ENCODE results near the gene PDE7B. TPM values are rescaled to one million over a fixed set of nuclear protein-coding genes. Genes with fewer than 3 reads are reported as not detected.
A peak's percentile ranks its signal among the peaks of the same experiment; 100 is the strongest.

The PDE7B gene
- total RNA-seq, 1 donor from 2014 or later, result 3.9 TPM

GRCh38 chr6:135936606-135937005 is 85.1 kb downstream of the PDE7B start:
- Mint-ChIP-seq H3K36me3 (ENCODE audit: unreplicated experiment) (no peaks in the 10 kb centered on the region), H3K4me3 (ENCODE audit: unreplicated experiment) (no peak overlapping the region), H3K4me1 (ENCODE audit: unreplicated experiment) (peaks cover 33% of the 10 kb centered on the region), H3K27ac (ENCODE audit: unreplicated experiment) (peak overlapping the region; percentile 76), H3K27me3 (ENCODE audit: unreplicated experiment) (no peaks in the 10 kb centered on the region), H3K9me3 (ENCODE audit: unreplicated experiment) (no peaks in the 10 kb centered on the region)
- no peak for DNase-seq (ENCODE audit: extremely low spot score, unreplicated experiment)
- no peak for TF ChIP-seq CTCF (IDR thresholded peaks at IDR 0.05)

DNA sequence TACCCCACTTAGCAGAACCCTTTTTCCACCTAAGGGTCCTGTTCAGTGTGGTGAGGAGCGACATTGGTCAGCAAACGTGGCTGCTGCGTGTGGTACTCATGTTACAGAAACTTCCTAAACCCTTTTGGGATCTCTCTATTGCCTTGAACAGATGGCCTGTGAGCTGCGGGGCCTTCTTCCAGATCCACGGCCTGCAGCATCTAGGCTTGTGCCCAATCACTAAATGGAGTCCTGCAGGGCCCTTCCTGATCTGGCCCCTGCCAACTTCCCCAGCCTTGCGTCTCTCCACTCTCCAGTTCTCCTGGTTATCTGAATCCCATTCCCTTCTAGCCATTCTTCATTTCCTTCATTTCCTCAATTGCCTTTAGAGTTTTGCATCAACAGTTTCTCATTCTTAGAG is 85.6 kb downstream of the PDE7B start:
- H3K27me3 Mint-ChIP-seq (ENCODE audit: unreplicated experiment), result no peaks in the 10 kb centered on the region
- no peak overlapping the region for H3K4me3 Mint-ChIP-seq (ENCODE audit: unreplicated experiment)
- H3K4me1 Mint-ChIP-seq (ENCODE audit: unreplicated experiment), result peaks cover 33% of the 10 kb centered on the region
- peak overlapping the region; percentile 76 for H3K27ac Mint-ChIP-seq (ENCODE audit: unreplicated experiment)
- H3K36me3 Mint-ChIP-seq (ENCODE audit: unreplicated experiment), result no peaks in the 10 kb centered on the region
- no peaks in the 10 kb centered on the region for H3K9me3 Mint-ChIP-seq (ENCODE audit: unreplicated experiment)
- TF ChIP-seq CTCF (IDR thresholded peaks at IDR 0.05), result no peak
- no peak for DNase-seq (ENCODE audit: extremely low spot score, unreplicated experiment)

- Mint-ChIP-seq H3K4me3 (ENCODE audit: unreplicated experiment) (no peak overlapping the region), H3K27ac (ENCODE audit: unreplicated experiment) (peak overlapping the region; percentile 37), H3K27me3 (ENCODE audit: unreplicated experiment) (no peaks in the 10 kb centered on the region), H3K4me1 (ENCODE audit: unreplicated experiment) (peaks cover 33% of the 10 kb centered on the region), H3K9me3 (ENCODE audit: unreplicated experiment) (no peaks in the 10 kb centered on the region), H3K36me3 (ENCODE audit: unreplicated experiment) (no peaks in the 10 kb centered on the region)
- DNase-seq (ENCODE audit: extremely low spot score, unreplicated experiment), result no peak
- peak; percentile 54 for TF ChIP-seq CTCF (IDR thresholded peaks at IDR 0.05)
Measured at GRCh38 chr6:135938576-135939207, 87.2 kb downstream of the PDE7B start.

- no peaks in the 10 kb centered on the region for H3K27me3 Mint-ChIP-seq (ENCODE audit: unreplicated experiment)
- H3K36me3 Mint-ChIP-seq (ENCODE audit: unreplicated experiment), result no peaks in the 10 kb centered on the region
- DNase-seq (ENCODE audit: extremely low spot score, unreplicated experiment), result no peak
- peaks cover 33% of the 10 kb centered on the region for H3K4me1 Mint-ChIP-seq (ENCODE audit: unreplicated experiment)
- no peak for TF ChIP-seq CTCF (IDR thresholded peaks at IDR 0.05)
- H3K9me3 Mint-ChIP-seq (ENCODE audit: unreplicated experiment), result no peaks in the 10 kb centered on the region
- peak overlapping the region; percentile 37 for H3K27ac Mint-ChIP-seq (ENCODE audit: unreplicated experiment)
- H3K4me3 Mint-ChIP-seq (ENCODE audit: unreplicated experiment), result no peak overlapping the region
Measured at GRCh38 chr6:135939208-135939591, 87.7 kb downstream of the PDE7B start.

GRCh38 chr6:135940616-135941167 is 89.2 kb downstream of the PDE7B start:
- no peaks in the 10 kb centered on the region for H3K9me3 Mint-ChIP-seq (ENCODE audit: unreplicated experiment)
- H3K27me3 Mint-ChIP-seq (ENCODE audit: unreplicated experiment), result no peaks in the 10 kb centered on the region
- no peak overlapping the region for H3K27ac Mint-ChIP-seq (ENCODE audit: unreplicated experiment)
- no peak for DNase-seq (ENCODE audit: extremely low spot score, unreplicated experiment)
- peaks cover 29% of the 10 kb centered on the region for H3K4me1 Mint-ChIP-seq (ENCODE audit: unreplicated experiment)
- H3K4me3 Mint-ChIP-seq (ENCODE audit: unreplicated experiment), result no peak overlapping the region
- no peaks in the 10 kb centered on the region for H3K36me3 Mint-ChIP-seq (ENCODE audit: unreplicated experiment)
- no peak for TF ChIP-seq CTCF (IDR thresholded peaks at IDR 0.05)

Measured in osteocyte (in vitro differentiated cells).